KMS-11 (cell line): ENCODE measurements around the gene FN3K.

Experiments
- H2AFZ ChIP-seq: fragments of 200-600 bp; sonication (generic); 2 replicates; pipeline ENCODE4 v1.6.1; 2016; ENCODE audit warnings: antibody characterized with exemption, mixed run types, low read depth
- H3K27ac ChIP-seq: fragments of 200-600 bp; sonication (generic); 2 replicates; pipeline ENCODE4 v1.6.1; 2016; ENCODE audit warnings: mild to moderate bottlenecking, mixed run types
- H3K27me3 ChIP-seq: fragments of 200-600 bp; sonication (generic); 2 replicates; pipeline ENCODE4 v1.6.1; 2017; ENCODE audit warnings: mild to moderate bottlenecking, low read depth, mixed run types, moderate library complexity; ENCODE audit not compliant: insufficient read depth
- H3K36me3 ChIP-seq: fragments of 200-600 bp; sonication (generic); 2 replicates; pipeline ENCODE4 v1.6.1; 2017; ENCODE audit warnings: mild to moderate bottlenecking, mixed run types; ENCODE audit not compliant: insufficient read depth
- H3K4me1 ChIP-seq: fragments of 200-600 bp; sonication (generic); 2 replicates; pipeline ENCODE4 v1.6.1; 2016; ENCODE audit warnings: mild to moderate bottlenecking, low read depth, mixed run types; ENCODE audit not compliant: poor library complexity, severe bottlenecking
- H3K4me2 ChIP-seq: fragments of 200-600 bp; sonication (generic); 2 replicates; pipeline ENCODE4 v1.7.0; 2016; ENCODE audit warnings: mild to moderate bottlenecking, mixed run types
- H3K4me3 ChIP-seq: fragments of 200-600 bp; sonication (generic); IDR thresholded peaks from 2 replicates; pipeline ENCODE4 v1.6.1; 2017; ENCODE audit warnings: low read depth, low read length, mixed read lengths; ENCODE audit not compliant: insufficient read depth
- H3K79me2 ChIP-seq: fragments of 200-600 bp; sonication (generic); 2 replicates; pipeline ENCODE4 v1.6.1; 2016; ENCODE audit warnings: low read depth, mixed run types; ENCODE audit not compliant: insufficient read depth
- H3K9ac ChIP-seq: fragments of 200-600 bp; sonication (generic); 2 replicates; pipeline ENCODE4 v1.6.1; 2016; ENCODE audit warnings: mild to moderate bottlenecking, mixed run types
- H4K20me1 ChIP-seq: fragments of 200-600 bp; sonication (generic); 2 replicates; pipeline ENCODE4 v1.6.1; 2016; ENCODE audit warnings: mild to moderate bottlenecking, mixed run types; ENCODE audit not compliant: insufficient read depth
- CTCF ChIP-seq: fragments of 200-600 bp; sonication (generic); conservative IDR thresholded peaks from 2 replicates; pipeline ENCODE4 v1.6.1; 2017; ENCODE audit warnings: low read depth, mild to moderate bottlenecking, antibody characterized with exemption, low read length, moderate library complexity, mixed read lengths

Gene FN3K

DNA sequence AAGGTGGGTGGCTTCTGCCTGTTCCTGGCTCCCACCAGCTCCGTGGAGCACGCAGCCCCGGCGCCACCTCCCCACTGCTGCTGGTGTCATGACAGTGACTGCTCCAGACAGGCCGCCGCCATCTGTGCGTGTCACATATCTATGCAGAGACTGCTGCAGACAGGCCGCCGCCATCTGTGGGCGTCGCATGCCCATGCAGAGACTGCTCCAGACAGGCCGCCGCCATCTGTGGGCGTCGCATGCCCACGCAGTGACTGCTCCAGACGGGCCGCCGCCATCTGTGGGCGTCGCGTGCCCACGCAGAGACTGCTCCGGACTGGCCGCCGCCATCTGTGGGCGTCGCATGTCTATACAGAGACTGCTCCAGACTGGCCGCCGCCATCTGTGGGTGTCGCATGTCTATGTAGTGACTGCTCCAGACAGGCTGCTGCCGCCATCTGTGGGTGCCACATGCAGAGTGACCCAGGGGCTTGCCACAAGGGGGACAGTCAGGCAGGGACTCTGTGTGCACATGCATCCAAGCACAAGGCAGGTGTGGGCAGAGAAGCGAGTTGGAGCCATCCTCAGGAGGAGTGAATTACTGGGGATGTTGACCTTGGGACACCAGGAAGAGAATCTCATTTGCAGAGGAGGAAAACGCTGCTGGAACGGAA lies 22.2 kb upstream of the FN3K start:
- H3K9ac ChIP-seq, result no peak overlapping the region
- H3K27me3 ChIP-seq, result no peaks in the 10 kb centered on the region
- peaks cover 15% of the 10 kb centered on the region; the same call in 1 of the 2 replicates for H3K79me2 ChIP-seq
- H3K27ac ChIP-seq, result no peak overlapping the region
- no peaks in the 10 kb centered on the region for H3K36me3 ChIP-seq
- no peak for TF ChIP-seq CTCF
- H3K4me1 ChIP-seq, result peaks cover 18% of the 10 kb centered on the region
- no peak overlapping the region for H3K4me2 ChIP-seq
- H2AFZ ChIP-seq, result no peak overlapping the region
- no peak overlapping the region for H3K4me3 ChIP-seq
- H4K20me1 ChIP-seq, result no peaks in the 10 kb centered on the region; the same call in 1 of the 2 replicates

DNA sequence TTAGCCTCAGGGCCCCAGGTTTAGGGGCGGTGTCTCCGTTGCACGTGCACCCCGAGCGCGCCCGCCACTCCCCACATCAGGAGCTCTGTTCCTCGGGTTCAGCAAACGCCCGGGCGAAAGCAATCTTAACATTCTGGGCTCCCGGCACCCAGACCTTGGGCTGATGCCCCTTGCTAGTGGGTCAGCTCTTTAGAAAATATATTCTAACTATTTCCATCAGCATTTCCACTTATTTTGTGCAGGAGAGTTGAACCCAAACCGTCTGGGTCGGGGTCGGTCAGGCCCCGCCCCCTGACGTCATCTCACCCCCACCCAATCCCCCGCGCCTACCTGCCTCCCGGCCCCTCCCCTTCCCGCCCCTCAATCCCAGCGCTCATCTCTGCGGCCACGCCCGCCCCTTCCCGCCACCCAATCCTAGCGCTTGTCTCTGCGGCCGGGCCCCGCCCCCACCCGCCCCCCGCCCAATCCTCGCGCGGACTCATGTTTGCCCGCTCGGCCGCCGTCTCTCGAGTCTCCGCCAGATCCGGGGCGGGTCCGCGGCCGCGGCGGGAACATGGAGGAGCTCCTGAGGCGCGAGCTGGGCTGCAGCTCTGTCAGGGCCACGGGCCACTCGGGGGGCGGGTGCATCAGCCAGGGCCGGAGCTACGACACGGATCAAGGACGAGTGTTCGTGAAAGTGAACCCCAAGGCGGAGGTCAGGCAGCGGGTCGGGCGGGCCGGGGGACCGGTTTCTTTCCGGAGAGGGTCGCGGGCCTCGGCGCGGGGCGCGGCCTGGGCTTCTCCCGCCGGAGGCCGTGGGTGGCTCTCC lies 19.0 kb upstream of the FN3K start, which contains the start of gene FN3KRP:
Gene FN3KRP (plus strand): TSS at position 504 of the 808 bp plus-strand sequence. CDS start 50 bp downstream, at position 554.
- Histone ChIP-seq H3K9ac (peak within 1 kb of the TSS; percentile 64; the same call in 1 of the 2 replicates), H3K27ac (peak within 1 kb of the TSS; percentile 21; the same call in 1 of the 2 replicates), H3K79me2 (peaks cover 15% of the 10 kb centered on the region; the same call in 1 of the 2 replicates), H3K4me1 (peaks cover 20% of the 10 kb centered on the region), H3K4me2 (peak within 1 kb of the TSS; percentile 83), H3K27me3 (no peaks in the 10 kb centered on the region), H4K20me1 (no peaks in the 10 kb centered on the region; the same call in 1 of the 2 replicates), H2AFZ (peak within 1 kb of the TSS; percentile 89), H3K4me3 (peak within 1 kb of the TSS; percentile 16), H3K36me3 (no peaks in the 10 kb centered on the region)
- no peak for TF ChIP-seq CTCF

DNA sequence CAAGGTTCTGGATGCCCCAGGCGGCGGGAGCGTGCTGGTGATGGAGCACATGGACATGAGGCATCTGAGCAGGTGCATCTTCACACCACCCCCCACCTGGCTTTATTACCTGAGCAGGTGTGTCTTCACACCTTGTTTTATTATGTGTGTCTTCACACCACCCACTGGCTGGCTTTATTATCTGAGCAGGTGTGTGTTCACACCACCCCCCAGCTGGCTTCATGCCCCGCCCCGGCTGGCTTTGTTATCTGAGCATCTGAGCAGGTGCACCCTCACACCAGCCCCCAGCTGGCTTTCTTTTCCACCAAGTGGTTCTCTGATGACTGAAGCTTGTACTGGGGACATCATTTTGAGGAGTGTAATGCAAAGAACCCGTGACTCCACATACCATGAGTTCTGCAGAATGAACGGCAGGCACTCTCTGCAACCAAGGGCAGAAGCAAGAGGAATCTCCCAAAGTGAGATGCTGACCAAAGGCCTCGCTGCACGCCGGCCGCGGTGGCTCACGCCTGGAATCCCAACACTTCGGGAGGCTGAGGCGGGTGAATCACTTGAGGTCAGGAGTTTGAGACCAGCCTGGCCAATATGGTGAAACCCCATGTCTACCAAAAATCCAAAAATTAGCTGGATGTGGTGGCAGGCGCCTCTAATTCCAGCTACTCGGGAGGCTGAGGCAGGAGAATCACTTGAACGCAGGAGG lies 16.3 kb upstream of the FN3K start:
- Histone ChIP-seq H4K20me1 (no peaks in the 10 kb centered on the region; the same call in 1 of the 2 replicates), H3K4me3 (no peak overlapping the region), H3K79me2 (peaks cover 15% of the 10 kb centered on the region; the same call in 1 of the 2 replicates), H3K9ac (no peak overlapping the region), H3K27ac (no peak overlapping the region), H3K4me2 (no peak overlapping the region), H2AFZ (no peak overlapping the region), H3K36me3 (no peaks in the 10 kb centered on the region), H3K4me1 (peaks cover 20% of the 10 kb centered on the region), H3K27me3 (no peaks in the 10 kb centered on the region)
- TF ChIP-seq CTCF, result no peak

GRCh38 chr17:82720204-82720603 lies 15.2 kb upstream of the FN3K start:
- TF ChIP-seq CTCF, result no peak
- no peak overlapping the region for H3K4me3 ChIP-seq
- H3K4me2 ChIP-seq, result no peak overlapping the region
- peaks cover 15% of the 10 kb centered on the region; the same call in 1 of the 2 replicates for H3K79me2 ChIP-seq
- H4K20me1 ChIP-seq, result no peaks in the 10 kb centered on the region; the same call in 1 of the 2 replicates
- no peak overlapping the region for H3K9ac ChIP-seq
- peaks cover 20% of the 10 kb centered on the region for H3K4me1 ChIP-seq
- H2AFZ ChIP-seq, result no peak overlapping the region
- H3K27ac ChIP-seq, result no peak overlapping the region
- no peaks in the 10 kb centered on the region for H3K27me3 ChIP-seq
- H3K36me3 ChIP-seq, result no peaks in the 10 kb centered on the region
